Breast epithelium (tissue), 4 donors: Measurements from ENCODE around the gene TAF10. TPM values are rescaled to one million over a fixed set of nuclear protein-coding genes. Genes with fewer than 3 reads are reported as not detected.

ENCODE experiments used
- DNase-seq, 2 donors: peaks; one replicate each; pipeline ENCODE4 v3.0.0-alpha.2; 2019; ENCODE audit warnings: low spot score in 2 of 2
- H3K27ac ChIP-seq, 2 donors: fragments of 200-600 bp; sonication (generic) in 1 of 2; one replicate each; pipeline ENCODE4 v1.5.1; 2016 to 2019; ENCODE audit warnings: mild to moderate bottlenecking in 1 of 2
- H3K27me3 ChIP-seq, 2 donors: fragments of 200-600 bp; sonication (generic) in 1 of 2; one replicate each; pipeline versions ENCODE4 v1.5.1 to v1.6.0; 2017 to 2019; ENCODE audit warnings: control low read depth in 1 of 2, mild to moderate bottlenecking in 1 of 2
- H3K36me3 ChIP-seq: fragments of 200-600 bp; one replicate; pipeline ENCODE4 v1.5.1; 2019
- H3K4me1 ChIP-seq, 2 donors: fragments of 200-600 bp; sonication (generic); one replicate each; pipeline ENCODE4 v1.5.1; 2016 to 2019; ENCODE audit warnings: control low read depth in 1 of 2
- H3K4me3 ChIP-seq, 3 donors: fragments of 200-600 bp; sonication (generic); 1 replicate in 2 of 3; 2 replicates in 1 of 3; pipeline ENCODE4 v1.5.1; 2016 to 2019; ENCODE audit warnings: mild to moderate bottlenecking in 3 of 3, moderate library complexity in 2 of 3
- H3K9me3 ChIP-seq, 2 donors: fragments of 200-600 bp; sonication (generic) in 1 of 2; one replicate each; pipeline ENCODE4 v1.5.1; 2016 to 2019; ENCODE audit warnings: control low read depth in 1 of 2
- POLR2A ChIP-seq: fragments of 450-650 bp; IDR thresholded peaks from one replicate; pipeline ENCODE4 v1.6.1; 2016; ENCODE audit warnings: antibody characterized with exemption, mild to moderate bottlenecking, moderate library complexity
- POLR2AphosphoS5 ChIP-seq, 3 donors: sonication (generic); formaldehyde crosslinking; IDR thresholded peaks; one replicate each; pipeline ENCODE4 v1.6.1; 2017; ENCODE audit warnings: antibody characterized with exemption in 3 of 3
- intact Hi-C: fragments of 100-400 bp; cut with DNase I; formaldehyde crosslinking; loops from one replicate; pipeline ENCODE4 v1.15.1; 2023; ENCODE audit warnings: low total_unique reads
- total RNA-seq, 3 donors: library from RNA; depleted of rRNA; stranded (reverse); fragments of >200 nt; gene quantifications; one replicate each; pipeline ENCODE4 v1.1.0, GENCODE V29; 2016
- TF ChIP-seq, protein P1 (sequence below), 3 donors: fragments of 450-650 bp; IDR thresholded peaks; one replicate each; pipeline ENCODE4 v1.5.1; 2016 to 2017; ENCODE audit warnings: antibody characterized with exemption in 3 of 3, mild to moderate bottlenecking in 3 of 3, moderate library complexity in 3 of 3

Gene TAF10
- total RNA-seq, 3 donors from 2014 or later, result 45.4 to 82.6 (median 54.7) TPM

DNA sequence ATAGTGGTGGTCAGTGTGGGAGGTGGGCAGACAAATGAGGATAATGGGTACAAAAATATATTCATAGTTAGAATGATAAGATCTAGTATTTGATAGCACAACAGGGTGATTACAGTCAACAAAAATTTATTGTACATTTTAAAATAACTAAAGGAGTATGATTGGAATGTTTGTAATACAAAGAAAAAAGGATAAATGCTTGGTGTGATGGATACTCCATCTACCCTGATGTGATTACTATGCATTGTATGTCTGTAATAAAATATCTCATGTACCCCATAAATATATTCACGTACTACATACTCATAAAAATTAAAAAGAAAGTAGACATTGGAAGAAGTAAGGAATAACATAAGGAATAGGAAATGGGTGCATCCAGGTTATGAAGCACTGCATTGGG is 24.0 kb downstream of the TAF10 start:
- TF ChIP-seq POLR2AphosphoS5 (IDR thresholded peaks at IDR 0.05) (no peak), POLR2A (no peak)
- TF ChIP-seq, protein P1, sequence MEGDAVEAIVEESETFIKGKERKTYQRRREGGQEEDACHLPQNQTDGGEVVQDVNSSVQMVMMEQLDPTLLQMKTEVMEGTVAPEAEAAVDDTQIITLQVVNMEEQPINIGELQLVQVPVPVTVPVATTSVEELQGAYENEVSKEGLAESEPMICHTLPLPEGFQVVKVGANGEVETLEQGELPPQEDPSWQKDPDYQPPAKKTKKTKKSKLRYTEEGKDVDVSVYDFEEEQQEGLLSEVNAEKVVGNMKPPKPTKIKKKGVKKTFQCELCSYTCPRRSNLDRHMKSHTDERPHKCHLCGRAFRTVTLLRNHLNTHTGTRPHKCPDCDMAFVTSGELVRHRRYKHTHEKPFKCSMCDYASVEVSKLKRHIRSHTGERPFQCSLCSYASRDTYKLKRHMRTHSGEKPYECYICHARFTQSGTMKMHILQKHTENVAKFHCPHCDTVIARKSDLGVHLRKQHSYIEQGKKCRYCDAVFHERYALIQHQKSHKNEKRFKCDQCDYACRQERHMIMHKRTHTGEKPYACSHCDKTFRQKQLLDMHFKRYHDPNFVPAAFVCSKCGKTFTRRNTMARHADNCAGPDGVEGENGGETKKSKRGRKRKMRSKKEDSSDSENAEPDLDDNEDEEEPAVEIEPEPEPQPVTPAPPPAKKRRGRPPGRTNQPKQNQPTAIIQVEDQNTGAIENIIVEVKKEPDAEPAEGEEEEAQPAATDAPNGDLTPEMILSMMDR (IDR thresholded peaks at IDR 0.05), result no peak
- H3K4me3 ChIP-seq, result no peak overlapping the region

DNA sequence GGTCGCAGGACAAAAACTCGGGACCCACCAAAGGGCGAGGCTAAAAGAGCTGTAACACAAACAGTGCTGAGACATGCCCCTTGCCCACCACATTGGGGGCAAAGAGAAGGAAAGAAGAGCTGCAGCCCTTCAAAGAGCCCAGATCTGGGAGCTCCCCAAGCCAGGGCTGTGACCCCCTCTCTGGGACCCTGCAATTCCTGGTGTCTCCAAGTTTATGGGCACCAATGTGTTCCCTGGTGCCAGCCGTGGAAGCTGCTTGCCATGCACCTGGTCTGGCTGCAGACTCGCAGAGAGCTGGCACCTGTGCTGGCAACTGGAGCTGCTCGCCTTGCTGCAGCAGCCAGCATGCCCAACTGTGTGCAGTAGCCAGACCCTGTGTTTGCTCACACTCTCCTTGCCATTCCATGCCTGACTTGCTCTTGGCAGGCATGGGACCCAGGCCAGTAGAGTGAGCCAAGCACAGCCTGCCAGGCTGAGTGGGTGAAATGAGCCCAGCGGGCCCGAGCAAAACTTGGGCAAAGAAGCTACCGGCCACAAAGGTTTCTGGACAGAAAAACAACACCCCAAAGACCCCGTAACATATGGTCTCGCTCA is 24.6 kb downstream of the TAF10 start:
- no peaks in the 10 kb centered on the region for H3K4me1 ChIP-seq
- no peak for DNase-seq
- no peaks in the 10 kb centered on the region for H3K27me3 ChIP-seq
- no peak overlapping the region for H3K27ac ChIP-seq
- TF ChIP-seq, protein P1 (IDR thresholded peaks at IDR 0.05), result no peak
- no peak for TF ChIP-seq POLR2AphosphoS5 (IDR thresholded peaks at IDR 0.05)
- TF ChIP-seq POLR2A, result no peak
- H3K4me3 ChIP-seq, result no peak overlapping the region
- intact Hi-C loops, result no loop called here
- peaks cover 6 to 8% of the 10 kb centered on the region in 2 donors for H3K9me3 ChIP-seq
- H3K36me3 ChIP-seq, result no peaks in the 10 kb centered on the region

More for the DNA sequence above, 24.0 kb downstream of the TAF10 start:
- no peaks in the 10 kb centered on the region for H3K4me1 ChIP-seq
- H3K36me3 ChIP-seq, result no peaks in the 10 kb centered on the region
- intact Hi-C loops, result no loop called here
- no peaks in the 10 kb centered on the region for H3K27me3 ChIP-seq
- H3K9me3 ChIP-seq, result peaks cover 6 to 8% of the 10 kb centered on the region in 2 donors
- no peak for DNase-seq
- H3K27ac ChIP-seq, result no peak overlapping the region

DNA sequence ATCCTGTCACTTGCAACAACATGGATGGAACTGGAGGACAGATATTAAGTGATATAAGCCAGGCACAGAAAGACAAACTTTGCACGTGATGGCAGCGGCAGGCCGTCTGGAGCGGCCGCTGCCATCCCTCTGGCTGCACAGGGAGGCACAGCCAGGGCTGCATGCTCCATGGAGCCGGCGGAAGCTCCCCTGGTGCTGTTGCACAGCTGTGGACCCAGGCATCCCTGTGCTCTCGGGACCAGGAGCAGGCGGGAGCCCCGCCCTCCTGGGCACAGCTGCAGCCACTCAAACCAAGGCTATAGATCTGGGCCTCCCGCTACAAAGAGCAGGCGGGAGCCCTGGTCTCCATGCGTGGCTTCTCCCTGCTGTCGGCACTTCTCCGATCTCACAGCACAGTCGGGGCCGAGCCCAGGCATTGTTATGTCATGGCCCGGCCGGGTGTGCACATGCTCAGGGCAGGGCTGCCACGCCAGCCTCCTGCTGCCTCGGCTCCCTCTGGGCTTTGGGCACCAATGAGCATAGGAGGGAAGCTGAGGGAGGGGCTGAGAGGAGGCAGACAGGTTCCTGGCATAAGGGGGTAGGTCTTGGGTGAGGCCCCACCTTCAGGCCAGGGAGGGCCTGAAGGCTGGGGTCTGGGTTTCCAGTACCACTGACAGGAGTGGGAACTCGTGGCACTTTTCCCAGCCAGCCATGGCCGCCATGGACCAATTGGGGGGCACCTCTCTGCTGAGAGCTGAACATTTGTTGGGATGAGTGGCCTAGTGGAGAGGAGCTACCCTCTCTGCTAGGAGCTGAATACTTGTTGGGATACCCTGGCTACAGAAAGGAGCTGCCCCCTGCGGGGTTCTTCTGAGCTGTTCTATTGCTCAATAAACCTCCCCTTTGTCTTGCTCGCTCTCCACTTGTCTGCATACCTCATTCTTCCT is 25.3 kb downstream of the TAF10 start:
- no peaks in the 10 kb centered on the region for H3K36me3 ChIP-seq
- H3K4me1 ChIP-seq, result no peaks in the 10 kb centered on the region
- H3K9me3 ChIP-seq, result peaks cover 8% of the 10 kb centered on the region in 2 donors
- DNase-seq, result no peak
- H3K27ac ChIP-seq, result no peak overlapping the region
- no peak overlapping the region for H3K4me3 ChIP-seq
- intact Hi-C loops, result no loop called here
- H3K27me3 ChIP-seq, result no peaks in the 10 kb centered on the region
- TF ChIP-seq POLR2A (no peak), POLR2AphosphoS5 (IDR thresholded peaks at IDR 0.05) (no peak)
- TF ChIP-seq, protein P1 (IDR thresholded peaks at IDR 0.05), result no peak

DNA sequence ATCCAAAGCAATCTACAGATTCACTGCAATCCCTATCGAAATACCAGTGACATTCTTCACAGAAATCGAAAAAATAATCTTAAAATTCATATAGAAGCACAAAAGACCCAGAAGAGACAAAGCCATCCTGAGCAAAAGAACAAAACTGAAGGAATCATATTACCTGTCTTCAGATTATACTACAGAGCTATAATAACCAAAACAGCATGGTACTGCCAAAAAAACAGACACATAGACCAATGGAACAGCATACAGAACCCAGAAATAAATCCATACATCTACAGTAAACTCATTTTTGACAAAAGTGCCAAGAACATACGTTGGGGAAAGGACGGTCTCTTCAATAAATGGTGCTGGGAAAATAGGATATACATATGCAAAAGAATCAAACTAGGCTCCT is 27.5 kb downstream of the TAF10 start:
- H3K9me3 ChIP-seq, result peaks cover 8% of the 10 kb centered on the region in 2 donors
- no peaks in the 10 kb centered on the region for H3K27me3 ChIP-seq
- no peak overlapping the region for H3K4me3 ChIP-seq
- no peak overlapping the region for H3K27ac ChIP-seq
- no peaks in the 10 kb centered on the region for H3K4me1 ChIP-seq
- intact Hi-C loops, result no loop called here
- TF ChIP-seq, protein P1 (IDR thresholded peaks at IDR 0.05), result no peak
- no peak for TF ChIP-seq POLR2A
- TF ChIP-seq POLR2AphosphoS5 (IDR thresholded peaks at IDR 0.05), result no peak
- no peak for DNase-seq
- H3K36me3 ChIP-seq, result no peaks in the 10 kb centered on the region

DNA sequence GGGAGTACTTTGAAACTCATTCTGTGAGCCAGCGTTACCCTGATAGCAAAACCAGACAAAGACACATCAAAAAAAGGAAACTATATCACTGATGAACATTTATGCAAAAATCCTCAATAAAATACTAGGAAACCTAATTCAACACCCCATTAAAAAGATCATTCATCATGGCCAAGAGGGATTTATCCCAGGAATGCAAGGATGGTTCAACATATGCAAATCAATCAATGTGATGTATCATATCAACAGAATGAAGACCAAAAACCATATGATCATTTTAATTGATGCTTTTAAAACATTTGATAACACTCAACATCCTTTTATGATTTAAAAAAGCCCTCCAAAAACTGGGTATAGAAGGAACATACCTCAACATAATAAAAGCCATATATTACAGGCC is 28.4 kb downstream of the TAF10 start:
- Histone ChIP-seq H3K36me3 (no peaks in the 10 kb centered on the region), H3K27me3 (no peaks in the 10 kb centered on the region), H3K9me3 (peaks cover 8% of the 10 kb centered on the region in 2 donors), H3K27ac (no peak overlapping the region), H3K4me3 (no peak overlapping the region), H3K4me1 (no peaks in the 10 kb centered on the region)
- intact Hi-C loops, result no loop called here
- no peak for DNase-seq
- TF ChIP-seq, protein P1 (IDR thresholded peaks at IDR 0.05), result no peak
- TF ChIP-seq POLR2AphosphoS5 (IDR thresholded peaks at IDR 0.05) (no peak), POLR2A (no peak)
